GM10266 (cell line): Measurements from ENCODE around the gene IL36G.

ENCODE experiments used
- DNase-seq: peaks from one replicate; pipeline ENCODE4 v3.0.0; 2012; ENCODE audit errors: extremely low spot score
- CTCF ChIP-seq: IDR thresholded peaks from 2 replicates; pipeline ENCODE4 v1.5.1; 2012; ENCODE audit warnings: mild to moderate bottlenecking, low read depth; ENCODE audit not compliant: control insufficient read depth, insufficient read depth; ENCODE audit errors: missing control alignments

The IL36G gene

GRCh38 chr2:113028112-113028511 lies 50.3 kb downstream of the IL36G start:
- DNase-seq: no peak
- no peak for TF ChIP-seq CTCF

GRCh38 chr2:113032737-113033136 lies 54.9 kb downstream of the IL36G start:
- TF ChIP-seq CTCF: no peak
- no peak for DNase-seq

- DNase-seq: no peak
- no peak for TF ChIP-seq CTCF
Measured at GRCh38 chr2:113034016-113034415, 56.2 kb downstream of the IL36G start.
